HEK293 (cell line): Measurements from ENCODE around the gene PYGO2.

Experiments used
- CTCF ChIA-PET: fragments of 350-600 bp; formaldehyde crosslinking; extraction: SDS; loops from one replicate; lab custom pipeline; 2021; ENCODE audit warnings: antibody characterized with exemption; lab: Yijun Ruan, JAX
- POLR2A ChIA-PET: fragments of 300-600 bp; formaldehyde crosslinking; extraction: SDS; loops from one replicate; lab custom pipeline; 2020; ENCODE audit warnings: antibody characterized with exemption, inconsistent platforms; lab: Yijun Ruan, JAX
- H3K27ac ChIP-seq: fragments of 200-500 bp; sonication (Bioruptor generic); 2 replicates; pipeline ENCODE4 v1.5.1; 2014; ENCODE audit warnings: low read depth, low read length, control low read depth, inconsistent platforms; ENCODE audit errors: extremely low read depth
- H3K36me3 ChIP-seq, 2 experiments: fragments of 200-500 bp in 1 of 2; sonication (Bioruptor generic) in 1 of 2; 1 replicate in 1 of 2; 2 replicates in 1 of 2; pipeline ENCODE4 v1.5.1; 2014 to 2017; ENCODE audit warnings: inconsistent platforms in 2 of 2, low read length in 2 of 2; ENCODE audit not compliant: control insufficient read depth in 2 of 2, insufficient read depth in 1 of 2
- H3K4me1 ChIP-seq: fragments of 200-500 bp; sonication (Bioruptor generic); 2 replicates; pipeline ENCODE4 v1.5.1; 2014; ENCODE audit warnings: mild to moderate bottlenecking, low read length, inconsistent platforms; ENCODE audit not compliant: control insufficient read depth, insufficient read depth
- H3K4me3 ChIP-seq: 2 replicates; pipeline ENCODE4 v1.5.1; 2011; ENCODE audit warnings: low read depth, mild to moderate bottlenecking, control low read depth, low read length, moderate library complexity
- H3K9me3 ChIP-seq: fragments of 200-500 bp; sonication (Bioruptor generic); 2 replicates; pipeline ENCODE4 v1.5.1; 2014; ENCODE audit warnings: low read depth, low read length, inconsistent platforms; ENCODE audit not compliant: control insufficient read depth, insufficient read depth
- BCL11A ChIP-seq: fragments of 450-650 bp; formaldehyde crosslinking; IDR thresholded peaks from 2 replicates; pipeline ENCODE4 v1.5.1; 2016; ENCODE audit warnings: low read depth, missing biosample characterization, missing genetic modification characterization
- FEZF1 ChIP-seq: fragments of 450-650 bp; formaldehyde crosslinking; IDR thresholded peaks from 2 replicates; pipeline ENCODE4 v1.5.1; 2016; ENCODE audit warnings: missing biosample characterization, missing genetic modification characterization
- HOXC10 ChIP-seq: sonication (generic); formaldehyde crosslinking; IDR thresholded peaks from 2 replicates; pipeline ENCODE4 v1.8.1; 2023; ENCODE audit warnings: mild to moderate bottlenecking, missing genetic modification reagents
- KLF1 ChIP-seq: fragments of 450-650 bp; formaldehyde crosslinking; IDR thresholded peaks from 2 replicates; pipeline ENCODE4 v1.5.1; 2016; ENCODE audit warnings: missing biosample characterization, missing genetic modification characterization
- KLF16 ChIP-seq: fragments of 450-650 bp; formaldehyde crosslinking; IDR thresholded peaks from 2 replicates; pipeline ENCODE4 v1.5.1; 2017; ENCODE audit warnings: missing biosample characterization, missing genetic modification characterization
- KLF17 ChIP-seq: fragments of 450-650 bp; formaldehyde crosslinking; IDR thresholded peaks from 2 replicates; pipeline ENCODE4 v1.5.1; 2016; ENCODE audit warnings: missing biosample characterization, missing genetic modification characterization
- KLF7 ChIP-seq: fragments of 450-650 bp; formaldehyde crosslinking; IDR thresholded peaks from 2 replicates; pipeline ENCODE4 v1.5.1; 2016; ENCODE audit warnings: missing biosample characterization, missing genetic modification characterization, borderline replicate concordance
- MEIS1 ChIP-seq: sonication (generic); formaldehyde crosslinking; IDR thresholded peaks from 2 replicates; pipeline ENCODE4 v1.8.1; 2022; ENCODE audit warnings: missing genetic modification reagents, mild to moderate bottlenecking, borderline replicate concordance
- MYNN ChIP-seq: fragments of 450-650 bp; formaldehyde crosslinking; IDR thresholded peaks from 2 replicates; pipeline ENCODE4 v1.5.1; 2016; ENCODE audit warnings: missing biosample characterization, missing genetic modification characterization, borderline replicate concordance
- OSR2 ChIP-seq: fragments of 450-650 bp; formaldehyde crosslinking; IDR thresholded peaks from 2 replicates; pipeline ENCODE4 v1.5.1; 2016; ENCODE audit warnings: missing biosample characterization, missing genetic modification characterization
- SP2 ChIP-seq: fragments of 450-650 bp; formaldehyde crosslinking; IDR thresholded peaks from 2 replicates; pipeline ENCODE4 v1.5.1; 2016; ENCODE audit warnings: missing biosample characterization, missing genetic modification characterization
- TRIM28 ChIP-seq: IDR thresholded peaks from 2 replicates; pipeline ENCODE4 v1.6.1; 2011; ENCODE audit warnings: low read length, control low read depth, borderline replicate concordance
- ZBTB11 ChIP-seq: fragments of 450-650 bp; formaldehyde crosslinking; conservative IDR thresholded peaks from 2 replicates; pipeline ENCODE4 v1.5.1; 2016; ENCODE audit warnings: low read depth, missing biosample characterization, missing genetic modification characterization
- ZBTB48 ChIP-seq: fragments of 450-650 bp; formaldehyde crosslinking; IDR thresholded peaks from 2 replicates; pipeline ENCODE4 v1.5.1; 2016; ENCODE audit warnings: missing biosample characterization, missing genetic modification characterization
- ZBTB8A ChIP-seq: fragments of 450-650 bp; formaldehyde crosslinking; IDR thresholded peaks from 2 replicates; pipeline ENCODE4 v1.5.1; 2016; ENCODE audit warnings: missing biosample characterization, missing genetic modification characterization
- ZNF114 ChIP-seq: fragments of 450-650 bp; formaldehyde crosslinking; IDR thresholded peaks from 2 replicates; pipeline ENCODE4 v1.5.0; 2017; ENCODE audit warnings: missing biosample characterization, missing genetic modification characterization
- ZNF132 ChIP-seq: fragments of 450-650 bp; formaldehyde crosslinking; IDR thresholded peaks from 2 replicates; pipeline ENCODE4 v1.5.1; 2017; ENCODE audit warnings: missing biosample characterization, missing genetic modification characterization, borderline replicate concordance
- ZNF174 ChIP-seq: fragments of 450-650 bp; formaldehyde crosslinking; IDR thresholded peaks from 2 replicates; pipeline ENCODE4 v1.5.0; 2017; ENCODE audit warnings: missing biosample characterization, mild to moderate bottlenecking, missing genetic modification characterization
- ZNF223 ChIP-seq: fragments of 450-650 bp; formaldehyde crosslinking; IDR thresholded peaks from 2 replicates; pipeline ENCODE4 v1.5.1; 2016; ENCODE audit warnings: missing biosample characterization, missing genetic modification characterization
- ZNF274 ChIP-seq, 2 experiments: fragments of 200-500 bp in 1 of 2; fragments of 450-650 bp in 1 of 2; sonication (Bioruptor generic) in 1 of 2; formaldehyde crosslinking in 1 of 2; IDR thresholded peaks; 2 replicates each; pipeline versions ENCODE4 v1.5.1 to v1.6.1; 2014 to 2016; ENCODE audit warnings: borderline replicate concordance in 1 of 2, inconsistent platforms in 1 of 2, low read length in 1 of 2, missing biosample characterization in 1 of 2, missing genetic modification characterization in 1 of 2
- ZNF302 ChIP-seq: fragments of 450-650 bp; formaldehyde crosslinking; IDR thresholded peaks from 2 replicates; pipeline ENCODE4 v1.5.1; 2016; ENCODE audit warnings: missing biosample characterization, missing genetic modification characterization, low read depth
- ZNF350 ChIP-seq: fragments of 450-650 bp; formaldehyde crosslinking; IDR thresholded peaks from 2 replicates; pipeline ENCODE4 v1.5.0; 2017; ENCODE audit warnings: missing biosample characterization, mild to moderate bottlenecking, missing genetic modification characterization
- ZNF473 ChIP-seq: fragments of 450-650 bp; formaldehyde crosslinking; IDR thresholded peaks from 2 replicates; pipeline ENCODE4 v1.5.1; 2017; ENCODE audit warnings: missing biosample characterization, missing genetic modification characterization
- ZNF600 ChIP-seq: fragments of 450-650 bp; formaldehyde crosslinking; IDR thresholded peaks from 2 replicates; pipeline ENCODE4 v1.5.1; 2016; ENCODE audit warnings: missing biosample characterization, missing genetic modification characterization
- ZNF621 ChIP-seq: fragments of 450-650 bp; formaldehyde crosslinking; IDR thresholded peaks from 2 replicates; pipeline ENCODE4 v1.5.1; 2017; ENCODE audit warnings: missing biosample characterization, missing genetic modification characterization
- ZNF629 ChIP-seq: fragments of 450-650 bp; formaldehyde crosslinking; IDR thresholded peaks from 2 replicates; pipeline ENCODE4 v1.5.1; 2017; ENCODE audit warnings: missing biosample characterization, missing genetic modification characterization
- ZNF792 ChIP-seq: fragments of 450-650 bp; formaldehyde crosslinking; IDR thresholded peaks from 2 replicates; pipeline ENCODE4 v1.5.1; 2016; ENCODE audit warnings: missing biosample characterization, missing genetic modification characterization
- ZXDB ChIP-seq: fragments of 450-650 bp; formaldehyde crosslinking; IDR thresholded peaks from 2 replicates; pipeline ENCODE4 v1.5.1; 2016; ENCODE audit warnings: missing biosample characterization, missing genetic modification characterization
- TF ChIP-seq, protein P1 (sequence below): fragments of 450-650 bp; formaldehyde crosslinking; IDR thresholded peaks from 2 replicates; pipeline ENCODE4 v1.5.1; 2016; ENCODE audit warnings: missing biosample characterization, missing genetic modification characterization

PYGO2 gene

DNA sequence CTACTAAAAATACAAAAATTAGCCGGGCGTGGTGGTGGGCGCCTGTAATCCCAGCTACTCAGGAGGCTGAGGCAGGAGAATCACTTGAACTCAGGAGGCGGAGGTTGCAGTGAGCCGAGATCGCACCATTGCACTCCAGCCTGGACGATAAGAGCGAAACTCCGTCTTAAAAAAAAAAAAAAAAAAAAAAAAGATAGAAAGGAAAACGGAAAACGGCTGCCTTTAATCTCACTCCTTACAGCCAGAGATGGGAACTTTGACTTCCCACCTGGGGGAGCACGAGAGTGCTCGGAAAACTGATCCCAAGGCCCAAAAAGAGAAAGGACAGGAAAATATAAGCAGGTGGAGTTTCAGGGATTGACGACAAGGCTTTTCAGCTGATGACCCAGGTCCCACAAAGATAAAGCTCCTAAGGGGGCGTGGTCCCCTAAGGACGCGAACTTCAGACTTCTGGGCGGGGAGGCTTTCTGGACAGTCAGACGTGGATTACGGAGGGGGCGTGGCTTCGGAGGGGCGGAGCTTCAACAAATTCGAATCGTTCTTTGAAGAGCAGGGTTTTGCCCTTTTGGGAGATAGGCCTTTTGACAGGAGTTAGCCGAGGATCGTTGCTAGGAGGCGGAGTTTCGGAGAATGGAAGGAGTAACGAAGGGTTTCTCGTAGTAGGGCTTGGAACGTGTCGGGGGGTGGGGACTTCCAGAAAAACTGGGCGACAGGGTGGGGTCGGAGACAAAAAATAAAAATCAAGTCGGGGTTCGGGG, 11.9 kb upstream of the PYGO2 start (continued):
- TF ChIP-seq SP2 (tag by site-specific recombination): peak; percentile 76
- peak; percentile 58; the same call in 1 of the 2 replicates for TF ChIP-seq KLF16 (tag by site-specific recombination)
- TF ChIP-seq MYNN (tag by site-specific recombination): no peak
- peak; percentile 73; the same call in 1 of the 2 replicates for TF ChIP-seq ZBTB48 (tag by site-specific recombination)
- no peak for TF ChIP-seq ZNF223
- TF ChIP-seq KLF7 (tag by site-specific recombination): peak; percentile 31; the same call in 1 of the 2 replicates
- TF ChIP-seq ZNF174 (tag by site-specific recombination): no peak
- TF ChIP-seq ZNF621 (tag by site-specific recombination): no peak
- TF ChIP-seq ZNF274 (IDR thresholded peaks at IDR 0.05; ENCODE audit: low read length): no peak
- TF ChIP-seq ZNF274 (tag by site-specific recombination; IDR thresholded peaks at IDR 0.05; ENCODE audit: borderline replicate concordance): no peak
- TF ChIP-seq FEZF1 (tag by site-specific recombination): peak; percentile 95
- no peak for TF ChIP-seq ZNF114

GRCh38 chr1:154972517-154973343, 11.1 kb upstream of the PYGO2 start:
- H3K4me1 ChIP-seq: peaks cover 12% of the 10 kb centered on the region
- CTCF ChIA-PET: interaction anchor here (0.6 to 2.7 kb wide), 17 partner anchors 9 to 413 kb away, joined by 3 to 16 read pairs (median 4); partner anchors contain the start of genes FLAD1 and PYGO2
- no peak for TF ChIP-seq MEIS1 (CRISPR knock-in tag)
- no peak for TF ChIP-seq ZNF302 (tag by site-specific recombination)
- peak; percentile 69 for TF ChIP-seq ZNF629 (tag by site-specific recombination)
- TF ChIP-seq BCL11A: 0 out of 2 replicates have a peak, but pooled peaks have one; percentile 30
- TF ChIP-seq, protein P1, sequence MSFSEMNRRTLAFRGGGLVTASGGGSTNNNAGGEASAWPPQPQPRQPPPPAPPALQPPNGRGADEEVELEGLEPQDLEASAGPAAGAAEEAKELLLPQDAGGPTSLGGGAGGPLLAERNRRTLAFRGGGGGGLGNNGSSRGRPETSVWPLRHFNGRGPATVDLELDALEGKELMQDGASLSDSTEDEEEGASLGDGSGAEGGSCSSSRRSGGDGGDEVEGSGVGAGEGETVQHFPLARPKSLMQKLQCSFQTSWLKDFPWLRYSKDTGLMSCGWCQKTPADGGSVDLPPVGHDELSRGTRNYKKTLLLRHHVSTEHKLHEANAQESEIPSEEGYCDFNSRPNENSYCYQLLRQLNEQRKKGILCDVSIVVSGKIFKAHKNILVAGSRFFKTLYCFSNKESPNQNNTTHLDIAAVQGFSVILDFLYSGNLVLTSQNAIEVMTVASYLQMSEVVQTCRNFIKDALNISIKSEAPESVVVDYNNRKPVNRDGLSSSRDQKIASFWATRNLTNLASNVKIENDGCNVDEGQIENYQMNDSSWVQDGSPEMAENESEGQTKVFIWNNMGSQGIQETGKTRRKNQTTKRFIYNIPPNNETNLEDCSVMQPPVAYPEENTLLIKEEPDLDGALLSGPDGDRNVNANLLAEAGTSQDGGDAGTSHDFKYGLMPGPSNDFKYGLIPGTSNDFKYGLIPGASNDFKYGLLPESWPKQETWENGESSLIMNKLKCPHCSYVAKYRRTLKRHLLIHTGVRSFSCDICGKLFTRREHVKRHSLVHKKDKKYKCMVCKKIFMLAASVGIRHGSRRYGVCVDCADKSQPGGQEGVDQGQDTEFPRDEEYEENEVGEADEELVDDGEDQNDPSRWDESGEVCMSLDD: no peak
- TF ChIP-seq KLF17 (tag by site-specific recombination): peak; percentile 88
- TF ChIP-seq ZNF132 (tag by site-specific recombination): no peak
- TF ChIP-seq ZNF600 (tag by site-specific recombination): peak; percentile 65; the same call in 1 of the 2 replicates
- no peak for TF ChIP-seq ZNF792 (tag by site-specific recombination)
- no peak for TF ChIP-seq ZNF350 (tag by site-specific recombination)
- no peak for TF ChIP-seq ZNF473 (tag by site-specific recombination)
- TF ChIP-seq ZBTB8A: peak; percentile 19; the same call in 1 of the 2 replicates
- no peak for TF ChIP-seq HOXC10
- peak; percentile 38; the same call in 1 of the 2 replicates for TF ChIP-seq KLF1 (tag by site-specific recombination)
- TF ChIP-seq TRIM28: no peak
- TF ChIP-seq ZBTB11: 0 out of 2 replicates have a peak, but pooled peaks have one; percentile 20
- peak; percentile 69 for TF ChIP-seq OSR2 (tag by site-specific recombination)
- TF ChIP-seq ZXDB (tag by site-specific recombination): peak; percentile 73

More at GRCh38 chr1:154972517-154973343, 11.1 kb upstream of the PYGO2 start:
- peak overlapping the region; percentile 16 for H3K4me3 ChIP-seq
- POLR2A ChIA-PET: interaction anchor here (0.6 to 6.0 kb wide), 17 partner anchors 8 to 103 kb away, joined by 3 to 69 read pairs (median 8); partner anchors contain the start of genes ADAM15, FLAD1, KCNN3 and LENEP
- H3K9me3 ChIP-seq: no peaks in the 10 kb centered on the region
- H3K27ac ChIP-seq: peak overlapping the region; percentile 76
- H3K36me3 ChIP-seq: peaks cover 0 to 19% of the 10 kb centered on the region in 2 experiments; a peak in 2 of 3 replicates
